22Rv1 (cell line): Measurements from ENCODE around the gene ANG.

Source experiments
- ZFX ChIP-seq: fragments of 450-650 bp; IDR thresholded peaks from 2 replicates; pipeline ENCODE4 v1.6.1; 2017; ENCODE audit warnings: antibody characterized with exemption, borderline replicate concordance
- TF ChIP-seq, protein P1 (sequence below): fragments of 450-650 bp; IDR thresholded peaks from 2 replicates; pipeline ENCODE4 v1.5.1; 2017; ENCODE audit warnings: mild to moderate bottlenecking

DNA sequence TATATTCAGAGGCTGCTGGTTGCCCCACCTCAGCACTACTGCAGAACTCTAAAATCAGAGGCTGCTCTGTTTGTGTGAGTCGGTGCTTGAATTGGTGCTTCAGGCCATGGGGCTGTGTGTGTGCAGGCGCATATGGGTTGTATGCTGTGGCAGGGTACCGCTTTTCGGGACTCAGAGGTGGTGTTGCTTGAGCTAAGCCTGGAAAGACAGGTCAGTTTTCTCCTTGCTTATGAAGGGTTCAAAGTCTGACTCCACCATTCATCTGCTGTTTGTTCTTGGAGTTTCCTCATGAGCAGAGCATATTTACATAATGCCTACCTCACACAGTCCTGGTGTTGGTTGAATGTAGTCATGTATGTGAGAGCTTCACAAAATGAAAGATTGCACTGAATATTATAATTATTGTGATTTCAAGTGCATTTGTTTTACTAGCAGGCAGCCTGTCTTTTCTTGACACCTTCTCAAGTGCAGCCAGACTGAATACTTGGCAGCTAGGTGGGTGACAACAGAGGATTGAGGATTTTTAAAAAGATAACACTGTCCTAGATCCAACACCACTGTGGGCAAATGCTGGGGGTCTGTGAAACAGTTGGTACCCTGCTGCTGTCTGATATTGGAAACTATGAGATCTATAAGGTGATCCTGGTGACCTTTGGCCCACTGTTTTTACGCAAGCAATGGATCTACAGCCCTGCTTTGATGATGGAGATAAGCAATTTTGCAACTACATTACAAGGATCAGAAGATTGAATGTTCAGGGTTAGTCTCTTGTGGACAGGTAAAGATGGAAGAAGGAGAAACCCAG is 1.0 kb upstream of the ANG start:
- TF ChIP-seq, protein P1, sequence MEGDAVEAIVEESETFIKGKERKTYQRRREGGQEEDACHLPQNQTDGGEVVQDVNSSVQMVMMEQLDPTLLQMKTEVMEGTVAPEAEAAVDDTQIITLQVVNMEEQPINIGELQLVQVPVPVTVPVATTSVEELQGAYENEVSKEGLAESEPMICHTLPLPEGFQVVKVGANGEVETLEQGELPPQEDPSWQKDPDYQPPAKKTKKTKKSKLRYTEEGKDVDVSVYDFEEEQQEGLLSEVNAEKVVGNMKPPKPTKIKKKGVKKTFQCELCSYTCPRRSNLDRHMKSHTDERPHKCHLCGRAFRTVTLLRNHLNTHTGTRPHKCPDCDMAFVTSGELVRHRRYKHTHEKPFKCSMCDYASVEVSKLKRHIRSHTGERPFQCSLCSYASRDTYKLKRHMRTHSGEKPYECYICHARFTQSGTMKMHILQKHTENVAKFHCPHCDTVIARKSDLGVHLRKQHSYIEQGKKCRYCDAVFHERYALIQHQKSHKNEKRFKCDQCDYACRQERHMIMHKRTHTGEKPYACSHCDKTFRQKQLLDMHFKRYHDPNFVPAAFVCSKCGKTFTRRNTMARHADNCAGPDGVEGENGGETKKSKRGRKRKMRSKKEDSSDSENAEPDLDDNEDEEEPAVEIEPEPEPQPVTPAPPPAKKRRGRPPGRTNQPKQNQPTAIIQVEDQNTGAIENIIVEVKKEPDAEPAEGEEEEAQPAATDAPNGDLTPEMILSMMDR, result no peak
- TF ChIP-seq ZFX, result no peak
